ENCODE data around the gene ADORA3. TPM values are rescaled to one million over a fixed set of nuclear protein-coding genes. Genes with fewer than 3 reads are reported as not detected.

Gene ADORA3
- total and polyA plus RNA-seq, 2 of the 4 experiments (the other 2 are of a cell fraction), result not detected

GRCh38 chr1:111489604-111490003 lies 13.8 kb downstream of the ADORA3 start:
- Histone ChIP-seq H2AK9ac (replicated peaks; ENCODE audit: low read depth, low read length, poor library complexity) (no peak overlapping the region), H4K20me1 (ENCODE audit: insufficient read depth, low read length) (no peaks in the 10 kb centered on the region), H3K9me1 (ENCODE audit: insufficient read depth, low read length) (no peaks in the 10 kb centered on the region), H3K4me1 (ENCODE audit: control insufficient read depth, insufficient read depth, low read length) (no peaks in the 10 kb centered on the region), H2BK20ac (ENCODE audit: low read depth, low read length) (no peak overlapping the region), H3K9ac (ENCODE audit: low read depth, low read length) (no peak overlapping the region), H2BK15ac (ENCODE audit: low read depth, low read length) (no peak overlapping the region), H3K79me1 (ENCODE audit: low read depth in 1 of 2, low read length in 2 of 2) (no peaks in the 10 kb centered on the region), H3K36me3 (ENCODE audit: control insufficient read depth, insufficient read depth, low read length) (no peaks in the 10 kb centered on the region), H4K5ac (ENCODE audit: low read depth, low read length) (no peak overlapping the region), H3K27ac (ENCODE audit: insufficient read depth, low read length) (no peak overlapping the region), H3K4me3 (ENCODE audit: insufficient read depth, low read depth, low read length) (no peak overlapping the region), H2BK5ac (ENCODE audit: low read depth, low read length, poor library complexity, severe bottlenecking) (no peak overlapping the region), H3K23ac (ENCODE audit: low read depth, low read length) (no peak overlapping the region), H2AK5ac (ENCODE audit: low read depth, low read length) (no peak overlapping the region), H3K4ac (ENCODE audit: low read depth, low read length) (no peak overlapping the region), H3K14ac (replicated peaks; ENCODE audit: low read depth, low read length) (no peak overlapping the region), H3K18ac (ENCODE audit: low read depth, low read length) (no peak overlapping the region), H3K9me3 (ENCODE audit: control insufficient read depth, insufficient read depth, low read length) (no peaks in the 10 kb centered on the region), H4K8ac (ENCODE audit: low read depth in 2 of 2, low read length in 2 of 2) (no peak overlapping the region), H3K56ac (ENCODE audit: extremely low read depth, insufficient read depth, low read length) (no peak overlapping the region), H3K27me3 (ENCODE audit: control insufficient read depth, insufficient read depth, low read length) (peaks cover 12% of the 10 kb centered on the region), H2AFZ (replicated peaks; ENCODE audit: low read length, poor library complexity) (peak overlapping the region; percentile 3), H4K91ac (ENCODE audit: insufficient read depth, low read depth, low read length) (no peak overlapping the region), H2BK120ac (ENCODE audit: low read depth, low read length) (no peak overlapping the region), H3K4me2 (ENCODE audit: low read depth, low read length) (no peak overlapping the region)
- in situ Hi-C loops (cut with MboI; ENCODE audit: low sequenced_read_pairs) (loop anchor here (25.0 kb wide), 1 partner anchor 873 kb away; no protein-coding TSS in a partner anchor), intact Hi-C loops (cut with micrococcal nuclease) (no loop called here), dilution Hi-C loops (cut with HindIII; ENCODE audit: low sequenced_read_pairs, unreplicated experiment) (no loop called here)
- WGBS, 2 experiments (ENCODE audit: extremely low coverage in 2 of 2, insufficient read length in 1 of 2), result no CpG with 5 or more reads among the region's 4 CpGs
- DNase-seq (no peak), ATAC-seq (ENCODE audit: low read depth) (no peak)
- BruUV-seq (replicated peaks), result no TSS peak
- TF ChIP-seq RCOR1 (IDR thresholded peaks at IDR 0.05; ENCODE audit: insufficient replicate concordance, low read length) (no peak), NFE2L2 (IDR thresholded peaks at IDR 0.05; ENCODE audit: low read depth, low read length) (no peak), CEBPB (IDR thresholded peaks at IDR 0.05; ENCODE audit: low read depth, low read length) (peak; percentile 64)
- CTCF ChIA-PET, result interaction anchor here (0.5 kb wide), 1 partner anchor 396 kb away, joined by 3 read pairs; no protein-coding TSS in a partner anchor
- POLR2A ChIA-PET (ENCODE audit: unreplicated experiment), result no interaction called here
